PC-9 (cell line): ENCODE results near the gene JAG1. TPM values are rescaled to one million over a fixed set of nuclear protein-coding genes. Genes with fewer than 3 reads are reported as not detected.

Experiments
- BruUV-seq: library from RNA; stranded (reverse); fragments of 400-500 nt; replicated peaks from 2 replicates; lab custom pipeline; 2021; lab: Mats Ljungman, UMichigan
- CTCF ChIA-PET: fragments of 300-600 bp; sonication (Branson Sonifier 250); formaldehyde crosslinking; loops from one replicate; lab custom pipeline; 2022; ENCODE audit warnings: antibody characterized with exemption; lab: Charles Lee
- POLR2A ChIA-PET: fragments of 300-600 bp; sonication (Branson Sonifier 250); formaldehyde crosslinking; loops from one replicate; lab custom pipeline; 2022; ENCODE audit warnings: antibody characterized with exemption; ENCODE audit not compliant: unreplicated experiment; lab: Charles Lee
- DNase-seq, 2 experiments: peaks; one replicate each; pipeline versions ENCODE4 v3.0.0 to v3.0.0-alpha.2; 2015 to 2022; ENCODE audit warnings: mixed read lengths in 1 of 2
- H2AFZ ChIP-seq: fragments of 200-600 bp; sonication (generic); 2 replicates; pipeline ENCODE4 v1.8.1; 2017; ENCODE audit warnings: antibody characterized with exemption
- H3F3A ChIP-seq: fragments of 200-600 bp; sonication (generic); 2 replicates; pipeline ENCODE4 v1.8.1; 2017; ENCODE audit warnings: antibody characterized with exemption, mild to moderate bottlenecking, low read depth; ENCODE audit not compliant: insufficient read depth
- H3K27ac ChIP-seq: fragments of 200-600 bp; sonication (generic); 2 replicates; pipeline ENCODE4 v1.6.1; 2016; ENCODE audit warnings: mixed run types
- H3K27me3 ChIP-seq: fragments of 200-600 bp; sonication (generic); 2 replicates; pipeline ENCODE4 v1.6.1; 2016; ENCODE audit warnings: low read depth, mixed run types; ENCODE audit not compliant: insufficient read depth
- H3K36me3 ChIP-seq: fragments of 200-600 bp; sonication (generic); 2 replicates; pipeline ENCODE4 v1.6.1; 2016; ENCODE audit warnings: low read depth, mixed run types
- H3K4me1 ChIP-seq: fragments of 200-600 bp; sonication (generic); replicated peaks from 2 replicates; pipeline ENCODE4 v1.6.1; 2016; ENCODE audit warnings: mixed run types; ENCODE audit not compliant: insufficient read depth
- H3K4me2 ChIP-seq: fragments of 200-600 bp; sonication (generic); 2 replicates; pipeline ENCODE4 v1.6.1; 2017; ENCODE audit warnings: mixed run types
- H3K4me3 ChIP-seq: fragments of 200-600 bp; sonication (generic); 2 replicates; pipeline ENCODE4 v1.6.1; 2016; ENCODE audit warnings: mixed run types
- H3K79me2 ChIP-seq: fragments of 200-600 bp; sonication (generic); 2 replicates; pipeline ENCODE4 v1.6.1; 2017; ENCODE audit warnings: low read depth, mixed run types
- H3K9me2 ChIP-seq: fragments of 200-600 bp; sonication (generic); 2 replicates; pipeline ENCODE4 v1.8.1; 2017; ENCODE audit warnings: mild to moderate bottlenecking; ENCODE audit not compliant: insufficient read depth
- H3K9me3 ChIP-seq: fragments of 200-600 bp; sonication (generic); 2 replicates; pipeline ENCODE4 v1.8.1; 2016; ENCODE audit warnings: low read depth; ENCODE audit not compliant: insufficient read depth
- H4K20me1 ChIP-seq: fragments of 200-600 bp; sonication (generic); 2 replicates; pipeline ENCODE4 v1.8.1; 2017; ENCODE audit not compliant: insufficient read depth
- CTCF ChIP-seq: fragments of 200-600 bp; sonication (generic); conservative IDR thresholded peaks from 2 replicates; pipeline ENCODE4 v1.6.1; 2017; ENCODE audit warnings: mixed run types, antibody characterized with exemption, mild to moderate bottlenecking, moderate library complexity
- EZH2 ChIP-seq: fragments of 200-600 bp; sonication (generic); IDR thresholded peaks from 2 replicates; pipeline ENCODE4 v1.8.0; 2017; ENCODE audit warnings: antibody characterized with exemption, low read depth
- intact Hi-C: fragments of 100-400 bp; cut with micrococcal nuclease; formaldehyde crosslinking; loops from one replicate; pipeline ENCODE4 v1.10.0; 2022; ENCODE audit not compliant: unreplicated experiment
- total RNA-seq: library from RNA; stranded (reverse); gene quantifications from 2 replicates; pipeline ENCODE4 v1.2.3, GENCODE V29; 2021

Gene JAG1
- total RNA-seq, 1 experiment from 2014 or later, result 42.9 TPM

GRCh38 chr20:10639077-10639736, 34.6 kb downstream of the JAG1 start:
- H3K4me1 ChIP-seq, result no peaks in the 10 kb centered on the region
- H3K36me3 ChIP-seq, result peaks cover 17% of the 10 kb centered on the region; the same call in 1 of the 2 replicates
- H3K27me3 ChIP-seq, result no peaks in the 10 kb centered on the region
- H2AFZ ChIP-seq, result no peak overlapping the region
- no peak for DNase-seq
- no peaks in the 10 kb centered on the region; the same call in none of the 2 replicates for H3F3A ChIP-seq
- no peaks in the 10 kb centered on the region for H4K20me1 ChIP-seq
- ChIA-PET POLR2A (interaction anchor here (0.5 kb wide), 1 partner anchor 7 kb away, joined by 3 read pairs; no protein-coding TSS in a partner anchor), CTCF (interaction anchor here (1.0 kb wide), 1 partner anchor 204 kb away, joined by 4 read pairs; the partner anchor contains the start of gene SLX4IP)
- H3K79me2 ChIP-seq, result no peaks in the 10 kb centered on the region
- intact Hi-C loops, result loop anchor here (5.0 kb wide), 2 partner anchors 47 to 82 kb away; no protein-coding TSS in a partner anchor
- H3K27ac ChIP-seq, result no peak overlapping the region
- no peaks in the 10 kb centered on the region for H3K9me2 ChIP-seq
- no peak overlapping the region for H3K4me2 ChIP-seq
- H3K9me3 ChIP-seq, result no peaks in the 10 kb centered on the region
- no peak overlapping the region for H3K4me3 ChIP-seq
- TF ChIP-seq EZH2 (no peak), CTCF (no peak)
- BruUV-seq, result TSS peak; percentile 2

GRCh38 chr20:10637563-10637962, 36.2 kb downstream of the JAG1 start:
- Histone ChIP-seq H4K20me1 (no peaks in the 10 kb centered on the region), H3K4me1 (no peaks in the 10 kb centered on the region), H3K9me3 (no peaks in the 10 kb centered on the region), H3K9me2 (no peaks in the 10 kb centered on the region), H3F3A (no peaks in the 10 kb centered on the region; the same call in none of the 2 replicates), H3K79me2 (no peaks in the 10 kb centered on the region), H3K27me3 (no peaks in the 10 kb centered on the region), H3K27ac (no peak overlapping the region), H3K4me3 (no peak overlapping the region), H3K36me3 (peaks cover 17% of the 10 kb centered on the region; the same call in 1 of the 2 replicates), H2AFZ (no peak overlapping the region), H3K4me2 (no peak overlapping the region)
- DNase-seq, result no peak
- no peak for TF ChIP-seq EZH2
- no peak for TF ChIP-seq CTCF
- CTCF ChIA-PET, result interaction anchor here (0.8 kb wide), 1 partner anchor 10 kb away, joined by 4 read pairs; no protein-coding TSS in a partner anchor
- no TSS peak for BruUV-seq
- POLR2A ChIA-PET, result no interaction called here
- intact Hi-C loops, result loop anchor here (5.0 kb wide), 2 partner anchors 45 to 80 kb away; no protein-coding TSS in a partner anchor

GRCh38 chr20:10637031-10637559, 36.7 kb downstream of the JAG1 start:
- Histone ChIP-seq H4K20me1 (no peaks in the 10 kb centered on the region), H3K79me2 (no peaks in the 10 kb centered on the region), H3K27ac (no peak overlapping the region), H3K4me3 (no peak overlapping the region), H3K4me1 (no peaks in the 10 kb centered on the region), H3K9me2 (no peaks in the 10 kb centered on the region), H3K36me3 (peaks cover 14% of the 10 kb centered on the region; the same call in 1 of the 2 replicates), H3K4me2 (no peak overlapping the region), H3K9me3 (no peaks in the 10 kb centered on the region), H2AFZ (no peak overlapping the region), H3F3A (no peaks in the 10 kb centered on the region; the same call in none of the 2 replicates), H3K27me3 (no peaks in the 10 kb centered on the region)
- intact Hi-C loops, result loop anchor here (5.0 kb wide), 2 partner anchors 45 to 80 kb away; no protein-coding TSS in a partner anchor
- TF ChIP-seq CTCF (no peak), EZH2 (no peak)
- no peak for DNase-seq
- no TSS peak for BruUV-seq
- ChIA-PET CTCF (interaction anchor here (0.6 to 1.2 kb wide), 2 partner anchors 34 to 906 kb away, joined by 3 to 4 read pairs; no protein-coding TSS in a partner anchor), POLR2A (interaction anchor here (0.7 kb wide), 1 partner anchor 288 kb away, joined by 8 read pairs; no protein-coding TSS in a partner anchor)
